Measurements from ENCODE around the gene RHD.
"Not testable (repeated sequence)": the region's sequence is repeated elsewhere in the genome, so short reads cannot be mapped to it uniquely, and the experiment has no call there.

GRCh38 chr1:25337483-25338187, 65.3 kb downstream of the RHD start:
- TF ChIP-seq CREB5 (CRISPR knock-in tag; IDR thresholded peaks at IDR 0.05; ENCODE audit: low read depth); ZFP3 (CRISPR knock-in tag; IDR thresholded peaks at IDR 0.05); PPARA (CRISPR knock-in tag; IDR thresholded peaks at IDR 0.05; ENCODE audit: borderline replicate concordance); TOX (CRISPR knock-in tag; IDR thresholded peaks at IDR 0.05; ENCODE audit: borderline replicate concordance); PATZ1 (CRISPR knock-in tag; IDR thresholded peaks at IDR 0.05; ENCODE audit: borderline replicate concordance); ESRRG (CRISPR knock-in tag; IDR thresholded peaks at IDR 0.05); ZNF565 (CRISPR knock-in tag; conservative IDR thresholded peaks at IDR 0.05; ENCODE audit: low read depth); TCF4 (CRISPR knock-in tag; IDR thresholded peaks at IDR 0.05; ENCODE audit: borderline replicate concordance); OSR1 (CRISPR knock-in tag; IDR thresholded peaks at IDR 0.05); CSDC2 (CRISPR knock-in tag; IDR thresholded peaks at IDR 0.05): not testable (repeated sequence)
- TF ChIP-seq, protein P1, sequence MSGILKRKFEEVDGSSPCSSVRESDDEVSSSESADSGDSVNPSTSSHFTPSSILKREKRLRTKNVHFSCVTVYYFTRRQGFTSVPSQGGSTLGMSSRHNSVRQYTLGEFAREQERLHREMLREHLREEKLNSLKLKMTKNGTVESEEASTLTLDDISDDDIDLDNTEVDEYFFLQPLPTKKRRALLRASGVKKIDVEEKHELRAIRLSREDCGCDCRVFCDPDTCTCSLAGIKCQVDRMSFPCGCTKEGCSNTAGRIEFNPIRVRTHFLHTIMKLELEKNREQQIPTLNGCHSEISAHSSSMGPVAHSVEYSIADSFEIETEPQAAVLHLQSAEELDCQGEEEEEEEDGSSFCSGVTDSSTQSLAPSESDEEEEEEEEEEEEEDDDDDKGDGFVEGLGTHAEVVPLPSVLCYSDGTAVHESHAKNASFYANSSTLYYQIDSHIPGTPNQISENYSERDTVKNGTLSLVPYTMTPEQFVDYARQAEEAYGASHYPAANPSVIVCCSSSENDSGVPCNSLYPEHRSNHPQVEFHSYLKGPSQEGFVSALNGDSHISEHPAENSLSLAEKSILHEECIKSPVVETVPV (CRISPR knock-in tag; IDR thresholded peaks at IDR 0.05): not testable (repeated sequence)
